HG03571 (cell line): Measurements from ENCODE around the gene TMEM61.
"Not testable (repeated sequence)": the region's sequence is repeated elsewhere in the genome, so short reads cannot be mapped to it uniquely, and the experiment has no call there.

Experiments
- ATAC-seq: cut with Tn5 transposase; IDR thresholded peaks from one replicate; pipeline ENCODE4 v1.9.1; 2021; ENCODE audit not compliant: unreplicated experiment

TMEM61 gene

GRCh38 chr1:54959241-54959640, 21.2 kb upstream of the TMEM61 start:
- no peak for ATAC-seq

GRCh38 chr1:54962612-54963395, 17.6 kb upstream of the TMEM61 start:
- no peak for ATAC-seq

GRCh38 chr1:54963829-54964228, 16.6 kb upstream of the TMEM61 start:
- ATAC-seq: not testable (repeated sequence)

GRCh38 chr1:54965624-54966340, 14.6 kb upstream of the TMEM61 start:
- peak; percentile 97 for ATAC-seq

GRCh38 chr1:54967372-54967771, 13.1 kb upstream of the TMEM61 start:
- ATAC-seq: no peak

- no peak for ATAC-seq
Observed at GRCh38 chr1:54968551-54968950, 11.9 kb upstream of the TMEM61 start.

GRCh38 chr1:54969879-54970278, 10.5 kb upstream of the TMEM61 start:
- ATAC-seq: no peak

GRCh38 chr1:54970901-54971300, 9.5 kb upstream of the TMEM61 start:
- peak; percentile 3 for ATAC-seq

- ATAC-seq: peak; percentile 78
Observed at GRCh38 chr1:54971317-54971791, 9.1 kb upstream of the TMEM61 start.

- no peak for ATAC-seq
Observed at GRCh38 chr1:54972436-54972835, 8.0 kb upstream of the TMEM61 start.

GRCh38 chr1:54973205-54973921, 7.1 kb upstream of the TMEM61 start:
- no peak for ATAC-seq

- ATAC-seq: no peak
Observed at GRCh38 chr1:54975356-54976108, 4.9 kb upstream of the TMEM61 start.

- ATAC-seq: no peak
Observed at GRCh38 chr1:54976747-54977146, 3.7 kb upstream of the TMEM61 start.

- no peak for ATAC-seq
Observed at GRCh38 chr1:54977533-54978297, 2.7 kb upstream of the TMEM61 start.

GRCh38 chr1:54978528-54979326, 1.7 kb upstream of the TMEM61 start:
- ATAC-seq: no peak

GRCh38 chr1:54979327-54979891, 1.0 kb upstream of the TMEM61 start:
- ATAC-seq: no peak

- no peak for ATAC-seq
Observed at GRCh38 chr1:54980046-54980527, 341 bp upstream of the TMEM61 start.

- ATAC-seq: no peak
Observed at GRCh38 chr1:54981466-54981865, 1.0 kb downstream of the TMEM61 start.

GRCh38 chr1:54982739-54983138, 2.3 kb downstream of the TMEM61 start:
- no peak for ATAC-seq
